K562 (cell line): ENCODE results near the gene KRT76. TPM values are rescaled to one million over a fixed set of nuclear protein-coding genes. Genes with fewer than 3 reads are reported as not detected.

Experiments used
- ATAC-seq: fragments of 200-7000 bp; cut with Tn5 transposase; 3 replicates; pipeline ENCODE4 v1.9.1; 2020; ENCODE audit warnings: moderate library complexity
- BruUV-seq: library from RNA; stranded (reverse); fragments of 400-500 nt; replicated peaks from 2 replicates; lab custom pipeline; 2021; lab: Mats Ljungman, UMichigan
- CTCF ChIA-PET: fragments of 300-600 bp; formaldehyde crosslinking; extraction: SDS; loops from one replicate; lab custom pipeline; 2021; ENCODE audit warnings: low intra/inter-chr PET ratio; lab: Yijun Ruan, JAX
- POLR2A ChIA-PET: fragments of 300-600, 350-650 bp; sonication (Branson Sonifier 250); formaldehyde crosslinking; extraction: SDS; loops from one replicate; lab custom pipeline; 2021; ENCODE audit warnings: antibody characterized with exemption, inconsistent platforms; lab: Yijun Ruan, JAX
- DNase-seq, 4 experiments: peaks; one replicate each; pipeline versions ENCODE4 v3.0.0 to v3.0.0-alpha.2; 2011 to 2018; ENCODE audit warnings: low spot score in 3 of 4, mixed read lengths in 3 of 4; ENCODE audit errors: extremely low read depth in 1 of 4
- FAIRE-seq: peaks from 2 replicates; lab custom pipeline; 2011; peaks lifted over from hg19 to GRCh38; lab: Jason Lieb, UNC
- H2AFZ ChIP-seq: 2 replicates; pipeline ENCODE4 v1.6.0; 2011; ENCODE audit warnings: low read depth, low read length, control low read depth, inconsistent platforms
- H3K27ac ChIP-seq: fragments of 200-600 bp; 3 replicates; pipeline ENCODE4 v1.8.0; 2011; ENCODE audit warnings: low read depth, mild to moderate bottlenecking, control low read depth, inconsistent platforms, low read length, moderate library complexity, mixed read lengths; ENCODE audit errors: extremely low read depth
- H3K27me3 ChIP-seq, 2 experiments: fragments of 300-600 bp in 1 of 2; 2 replicates in 1 of 2; 3 replicates in 1 of 2; pipeline versions ENCODE4 v1.6.0 to v1.8.0; 2011; ENCODE audit warnings: inconsistent platforms in 2 of 2, low read length in 2 of 2, mild to moderate bottlenecking in 1 of 2, mixed read lengths in 1 of 2, moderate library complexity in 1 of 2; ENCODE audit not compliant: control insufficient read depth in 2 of 2, insufficient read depth in 2 of 2
- H3K36me3 ChIP-seq: fragments of 300-600 bp; 3 replicates; pipeline ENCODE4 v1.8.0; 2011; ENCODE audit warnings: mild to moderate bottlenecking, low read length, inconsistent platforms; ENCODE audit not compliant: control insufficient read depth, insufficient read depth
- H3K4me1 ChIP-seq, 2 experiments: fragments of 200-600 bp in 1 of 2; replicated peaks in 1 of 2; 2 replicates in 1 of 2; 3 replicates in 1 of 2; pipeline versions ENCODE4 v1.5.1 to v1.8.0; 2011; ENCODE audit warnings: inconsistent platforms in 2 of 2, low read length in 2 of 2, mild to moderate bottlenecking in 1 of 2, mixed read lengths in 1 of 2, moderate library complexity in 1 of 2; ENCODE audit not compliant: control insufficient read depth in 2 of 2, insufficient read depth in 2 of 2
- H3K4me2 ChIP-seq: 2 replicates; pipeline ENCODE4 v1.6.1; 2011; ENCODE audit warnings: low read length, control low read depth, inconsistent platforms, mixed read lengths; ENCODE audit not compliant: insufficient read depth
- H3K4me3 ChIP-seq: fragments of 200-600 bp; sonication (generic), shearing (Covaris generic); 2 replicates; pipeline ENCODE4 v1.5.1; 2016; ENCODE audit warnings: control low read depth, inconsistent platforms
- H3K79me2 ChIP-seq: fragments of 200-600 bp; 3 replicates; pipeline ENCODE4 v1.8.0; 2011; ENCODE audit warnings: low read length, inconsistent platforms; ENCODE audit not compliant: control insufficient read depth, insufficient read depth
- H3K9ac ChIP-seq, 2 experiments: 2 replicates each; pipeline versions ENCODE4 v1.6.0 to v1.6.1; 2011; ENCODE audit warnings: low read depth in 2 of 2, low read length in 2 of 2, control low read depth in 1 of 2, inconsistent platforms in 1 of 2, mild to moderate bottlenecking in 1 of 2, mixed read lengths in 1 of 2; ENCODE audit not compliant: insufficient read depth in 1 of 2
- H3K9me1 ChIP-seq: one replicate; pipeline ENCODE4 v1.6.0; 2011; ENCODE audit warnings: inconsistent platforms, mild to moderate bottlenecking, low read length, moderate library complexity; ENCODE audit not compliant: control insufficient read depth, insufficient read depth
- H3K9me3 ChIP-seq: replicated peaks from 2 replicates; pipeline ENCODE4 v1.5.1; 2011; ENCODE audit warnings: low read depth, low read length, inconsistent platforms; ENCODE audit not compliant: control insufficient read depth, insufficient read depth
- H4K20me1 ChIP-seq: replicated peaks from 2 replicates; pipeline ENCODE4 v1.6.1; 2011; ENCODE audit warnings: low read length, inconsistent platforms, mixed read lengths; ENCODE audit not compliant: control insufficient read depth, insufficient read depth
- BRD9 ChIP-seq: fragments of 450-650 bp; IDR thresholded peaks from 2 replicates; pipeline ENCODE4 v1.6.1; 2018; ENCODE audit warnings: low read depth; ENCODE audit not compliant: partially characterized antibody
- CC2D1A ChIP-seq: fragments of 450-650 bp; IDR thresholded peaks from 2 replicates; pipeline ENCODE4 v1.6.1; 2017; ENCODE audit warnings: mild to moderate bottlenecking
- U2AF1 ChIP-seq: fragments of 200-400 bp; formaldehyde crosslinking; optimal IDR thresholded peaks from 2 replicates; pipeline ENCODE3; 2017; ENCODE audit warnings: mild to moderate bottlenecking, low read depth, low read length, moderate library complexity
- ZNF324 ChIP-seq: fragments of 250-450 bp; sonication (Bioruptor Pico); IDR thresholded peaks from 2 replicates; pipeline ENCODE4 v1.4.0; 2020; ENCODE audit warnings: mild to moderate bottlenecking
- WGBS: fragments of 100-300 bp; shearing (Covaris generic); methylation state at CpG from one replicate; pipeline ENCODE4 v1.1.6; 2016; ENCODE audit warnings: low coverage, mixed read lengths; ENCODE audit not compliant: insufficient coverage; ENCODE audit errors: missing lambda C conversion rate; 5-methylcytosine and 5-hydroxymethylcytosine counted together
- in situ Hi-C: fragments of 300-500 bp; cut with MboI; formaldehyde crosslinking; loops from 4 replicates; pipeline ENCODE4 v1.15.0; 2018; ENCODE audit warnings: inconsistent platforms, mixed read lengths
- intact Hi-C: fragments of 100-400 bp; cut with micrococcal nuclease; formaldehyde crosslinking; loops from 2 replicates; pipeline ENCODE4 v1.14.2; 2022
- polyA plus RNA-seq, 8 experiments: library from polyadenylated mRNA; depleted of rRNA in 4 of 8; stranded (reverse) in 5 of 8; unstranded in 3 of 8; fragments of >200 nt; fragmentation: Nextera tagmentation in 2 of 8; fragmentation: Illumina TruSeq in 1 of 8; extraction: Ambion mirVana in 2 of 8; extraction: Trizol in 1 of 8; gene quantifications; 2 replicates each; pipeline versions ENCODE4 v1.2.1 to v1.2.3, GENCODE V29; 2011 to 2014; ENCODE audit warnings: inconsistent platforms in 1 of 8, missing spikeins in 1 of 8
- total RNA-seq, 7 experiments: library from RNA; depleted of rRNA in 6 of 7; stranded (reverse); fragments of >200 nt in 6 of 7; fragmentation: Illumina TruSeq in 2 of 7; extraction: Trizol in 2 of 7; gene quantifications; 2 replicates each; pipeline versions ENCODE4 v1.2.1 to v1.2.3, GENCODE V29; 2011 to 2021; ENCODE audit warnings: low replicate concordance in 1 of 7
- TF ChIP-seq, protein P1 (sequence below): sonication (generic); formaldehyde crosslinking; IDR thresholded peaks from 2 replicates; pipeline ENCODE4 v1.8.0; 2022; ENCODE audit warnings: mild to moderate bottlenecking, missing genetic modification reagents
- TF ChIP-seq, protein P2 (sequence below): sonication (generic); formaldehyde crosslinking; IDR thresholded peaks from 2 replicates; pipeline ENCODE4 v1.8.0; 2022; ENCODE audit warnings: mild to moderate bottlenecking, missing genetic modification reagents, borderline replicate concordance

The KRT76 gene
- total and polyA plus RNA-seq, 9 of the 15 experiments (the other 6 are each of a cell fraction or from before 2014, with no cell fraction given): not detected

DNA sequence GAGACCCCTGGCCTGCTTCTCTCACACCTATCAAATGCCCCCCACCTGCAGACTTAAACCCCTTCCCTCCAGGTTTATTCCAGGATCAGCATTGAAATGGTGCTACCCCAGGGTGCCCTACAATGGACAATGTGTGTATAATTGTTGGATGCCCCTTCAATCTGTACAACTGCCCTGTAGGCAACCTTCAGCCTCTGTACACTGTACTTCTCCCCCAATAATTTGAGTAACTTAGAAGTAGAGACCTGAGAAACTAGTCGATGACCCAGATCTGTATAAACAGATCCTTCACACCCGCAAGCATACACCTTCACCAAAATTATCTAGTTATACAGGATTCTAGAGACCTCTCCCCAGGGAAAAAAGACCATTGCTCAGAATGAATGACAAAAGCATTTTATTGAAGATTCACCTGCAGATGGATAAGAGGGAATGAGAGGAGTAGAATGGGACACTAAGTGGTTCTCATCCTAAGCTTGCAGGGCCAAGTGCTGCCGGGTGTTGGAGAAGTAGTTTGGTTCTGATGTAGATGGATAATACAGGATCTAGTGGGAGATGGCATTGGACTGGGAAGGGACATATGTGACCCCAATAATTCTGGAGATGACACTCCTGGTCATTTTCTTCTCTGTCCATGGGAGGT is 29.1 kb upstream of the KRT76 start:
- Histone ChIP-seq H2AFZ (no peak overlapping the region), H3K36me3 (no peaks in the 10 kb centered on the region), H3K9me3 (no peaks in the 10 kb centered on the region), H3K4me1 (no peaks in the 10 kb centered on the region; a peak in 1 of 5 replicates), H3K9ac (no peak overlapping the region), H3K27me3 (peaks cover 19 to 46% of the 10 kb centered on the region in 2 experiments), H3K9me1 (no peaks in the 10 kb centered on the region), H3K27ac (no peak overlapping the region), H3K79me2 (no peaks in the 10 kb centered on the region), H4K20me1 (peaks cover 4% of the 10 kb centered on the region; the same call in 1 of the 2 replicates), H3K4me3 (no peak overlapping the region), H3K4me2 (no peak overlapping the region)
- ATAC-seq (no peak), DNase-seq (no peak), FAIRE-seq (no peak)
- TF ChIP-seq, protein P1, sequence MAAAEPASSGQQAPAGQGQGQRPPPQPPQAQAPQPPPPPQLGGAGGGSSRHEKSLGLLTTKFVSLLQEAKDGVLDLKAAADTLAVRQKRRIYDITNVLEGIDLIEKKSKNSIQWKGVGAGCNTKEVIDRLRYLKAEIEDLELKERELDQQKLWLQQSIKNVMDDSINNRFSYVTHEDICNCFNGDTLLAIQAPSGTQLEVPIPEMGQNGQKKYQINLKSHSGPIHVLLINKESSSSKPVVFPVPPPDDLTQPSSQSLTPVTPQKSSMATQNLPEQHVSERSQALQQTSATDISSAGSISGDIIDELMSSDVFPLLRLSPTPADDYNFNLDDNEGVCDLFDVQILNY (CRISPR knock-in tag): no peak
- TF ChIP-seq BRD9 (no peak), ZNF324 (CRISPR knock-in tag) (no peak), U2AF1 (no peak), CC2D1A (no peak)
- TF ChIP-seq, protein P2, sequence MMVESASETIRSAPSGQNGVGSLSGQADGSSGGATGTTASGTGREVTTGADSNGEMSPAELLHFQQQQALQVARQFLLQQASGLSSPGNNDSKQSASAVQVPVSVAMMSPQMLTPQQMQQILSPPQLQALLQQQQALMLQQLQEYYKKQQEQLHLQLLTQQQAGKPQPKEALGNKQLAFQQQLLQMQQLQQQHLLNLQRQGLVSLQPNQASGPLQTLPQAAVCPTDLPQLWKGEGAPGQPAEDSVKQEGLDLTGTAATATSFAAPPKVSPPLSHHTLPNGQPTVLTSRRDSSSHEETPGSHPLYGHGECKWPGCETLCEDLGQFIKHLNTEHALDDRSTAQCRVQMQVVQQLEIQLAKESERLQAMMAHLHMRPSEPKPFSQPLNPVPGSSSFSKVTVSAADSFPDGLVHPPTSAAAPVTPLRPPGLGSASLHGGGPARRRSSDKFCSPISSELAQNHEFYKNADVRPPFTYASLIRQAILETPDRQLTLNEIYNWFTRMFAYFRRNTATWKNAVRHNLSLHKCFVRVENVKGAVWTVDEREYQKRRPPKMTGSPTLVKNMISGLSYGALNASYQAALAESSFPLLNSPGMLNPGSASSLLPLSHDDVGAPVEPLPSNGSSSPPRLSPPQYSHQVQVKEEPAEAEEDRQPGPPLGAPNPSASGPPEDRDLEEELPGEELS: no peak
- intact Hi-C loops (no loop called here), in situ Hi-C loops (no loop called here)
- BruUV-seq: no TSS peak
- WGBS: 11% methylated on average over 3 of the region's 3 CpGs
- ChIA-PET CTCF (no interaction called here), POLR2A (interaction anchor here (0.8 to 2.3 kb wide), 3 partner anchors 9 to 11 kb away, joined by 3 to 11 read pairs (median 4); partner anchors contain the start of gene KRT3)
